Measurements from ENCODE around the gene HFE.

HFE gene

GRCh38 chr6:26087284-26088115 lies at the start of gene HFE:
Gene HFE, plus strand, starts transcription at chr6:26087429. Its CDS starts 12 bp downstream, at chr6:26087441.
- TF ChIP-seq HDGF (IDR thresholded peaks at IDR 0.05; ENCODE audit: borderline replicate concordance) (no peak), L3MBTL2 (conservative IDR thresholded peaks at IDR 0.05) (no peak), FOXA1 (IDR thresholded peaks at IDR 0.05) (no peak), NFRKB (IDR thresholded peaks at IDR 0.05) (no peak), FOXM1 (IDR thresholded peaks at IDR 0.05; ENCODE audit: borderline replicate concordance) (no peak), TARDBP (IDR thresholded peaks at IDR 0.05) (no peak), FOXK2 (IDR thresholded peaks at IDR 0.05) (no peak), BHLHE40 (IDR thresholded peaks at IDR 0.05; ENCODE audit: borderline replicate concordance) (no peak), LEF1 (IDR thresholded peaks at IDR 0.05; ENCODE audit: borderline replicate concordance) (no peak), ZNF384 (IDR thresholded peaks at IDR 0.05) (no peak), ARNT (IDR thresholded peaks at IDR 0.05) (no peak), SP1 (IDR thresholded peaks at IDR 0.05) (no peak), SUZ12 (IDR thresholded peaks at IDR 0.05) (no peak)
- TF ChIP-seq, protein P1, sequence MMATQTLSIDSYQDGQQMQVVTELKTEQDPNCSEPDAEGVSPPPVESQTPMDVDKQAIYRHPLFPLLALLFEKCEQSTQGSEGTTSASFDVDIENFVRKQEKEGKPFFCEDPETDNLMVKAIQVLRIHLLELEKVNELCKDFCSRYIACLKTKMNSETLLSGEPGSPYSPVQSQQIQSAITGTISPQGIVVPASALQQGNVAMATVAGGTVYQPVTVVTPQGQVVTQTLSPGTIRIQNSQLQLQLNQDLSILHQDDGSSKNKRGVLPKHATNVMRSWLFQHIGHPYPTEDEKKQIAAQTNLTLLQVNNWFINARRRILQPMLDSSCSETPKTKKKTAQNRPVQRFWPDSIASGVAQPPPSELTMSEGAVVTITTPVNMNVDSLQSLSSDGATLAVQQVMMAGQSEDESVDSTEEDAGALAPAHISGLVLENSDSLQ (IDR thresholded peaks at IDR 0.05), result no peak
- ChIA-PET POLR2A (no interaction called here), CTCF (no interaction called here)
- no peak for DNase-seq (ENCODE audit: extremely low spot score)

- ChIA-PET CTCF (no interaction called here), POLR2A (interaction anchor here (1.0 to 1.2 kb wide), 2 partner anchors 10 to 14 kb away, joined by 3 read pairs; a partner anchor contains a TSS)
- DNase-seq (ENCODE audit: extremely low spot score), result no peak
- TF ChIP-seq FOXM1 (IDR thresholded peaks at IDR 0.05; ENCODE audit: borderline replicate concordance) (no peak), NFRKB (IDR thresholded peaks at IDR 0.05) (no peak), ELF4 (IDR thresholded peaks at IDR 0.05) (no peak), BHLHE40 (IDR thresholded peaks at IDR 0.05; ENCODE audit: borderline replicate concordance) (no peak), FOXK2 (IDR thresholded peaks at IDR 0.05) (no peak), CTBP1 (IDR thresholded peaks at IDR 0.05; ENCODE audit: borderline replicate concordance) (no peak), ARNT (IDR thresholded peaks at IDR 0.05) (no peak), TARDBP (IDR thresholded peaks at IDR 0.05) (no peak), ZNF384 (IDR thresholded peaks at IDR 0.05) (no peak), SP1 (IDR thresholded peaks at IDR 0.05) (no peak), FOXA1 (IDR thresholded peaks at IDR 0.05) (no peak), L3MBTL2 (conservative IDR thresholded peaks at IDR 0.05) (no peak), HDGF (IDR thresholded peaks at IDR 0.05; ENCODE audit: borderline replicate concordance) (no peak), SUZ12 (IDR thresholded peaks at IDR 0.05) (no peak), LEF1 (IDR thresholded peaks at IDR 0.05; ENCODE audit: borderline replicate concordance) (no peak)
- TF ChIP-seq, protein P1 (IDR thresholded peaks at IDR 0.05), result no peak
These were observed 45.3 kb upstream of the HFE start for GRCh38 chr6:26041946-26042345.

GRCh38 chr6:26043384-26044139 lies 43.7 kb upstream of the HFE start:
- no peak for DNase-seq (ENCODE audit: extremely low spot score)
- TF ChIP-seq L3MBTL2 (conservative IDR thresholded peaks at IDR 0.05), result no peak
- TF ChIP-seq FOXK2 (IDR thresholded peaks at IDR 0.05), result no peak
- TF ChIP-seq ELF4 (IDR thresholded peaks at IDR 0.05), result no peak
- TF ChIP-seq TARDBP (IDR thresholded peaks at IDR 0.05), result no peak
- TF ChIP-seq BHLHE40 (IDR thresholded peaks at IDR 0.05; ENCODE audit: borderline replicate concordance), result no peak
- TF ChIP-seq SUZ12 (IDR thresholded peaks at IDR 0.05), result no peak
- no peak for TF ChIP-seq CTBP1 (IDR thresholded peaks at IDR 0.05; ENCODE audit: borderline replicate concordance)
- TF ChIP-seq, protein P1 (IDR thresholded peaks at IDR 0.05), result no peak
- no peak for TF ChIP-seq HDGF (IDR thresholded peaks at IDR 0.05; ENCODE audit: borderline replicate concordance)
- no peak for TF ChIP-seq NFRKB (IDR thresholded peaks at IDR 0.05)
- no peak for TF ChIP-seq FOXM1 (IDR thresholded peaks at IDR 0.05; ENCODE audit: borderline replicate concordance)
- TF ChIP-seq ARNT (IDR thresholded peaks at IDR 0.05), result no peak
- TF ChIP-seq SP1 (IDR thresholded peaks at IDR 0.05), result no peak
- TF ChIP-seq FOXA1 (IDR thresholded peaks at IDR 0.05), result no peak
- TF ChIP-seq ZNF384 (IDR thresholded peaks at IDR 0.05), result no peak
- no peak for TF ChIP-seq LEF1 (IDR thresholded peaks at IDR 0.05; ENCODE audit: borderline replicate concordance)
- CTCF ChIA-PET, result interaction anchor here (0.6 kb wide), 1 partner anchor 8 kb away, joined by 6 read pairs; no protein-coding TSS in a partner anchor
- POLR2A ChIA-PET, result interaction anchor here (2.0 kb wide), 1 partner anchor 12 kb away, joined by 10 read pairs; a partner anchor contains a TSS

DNA sequence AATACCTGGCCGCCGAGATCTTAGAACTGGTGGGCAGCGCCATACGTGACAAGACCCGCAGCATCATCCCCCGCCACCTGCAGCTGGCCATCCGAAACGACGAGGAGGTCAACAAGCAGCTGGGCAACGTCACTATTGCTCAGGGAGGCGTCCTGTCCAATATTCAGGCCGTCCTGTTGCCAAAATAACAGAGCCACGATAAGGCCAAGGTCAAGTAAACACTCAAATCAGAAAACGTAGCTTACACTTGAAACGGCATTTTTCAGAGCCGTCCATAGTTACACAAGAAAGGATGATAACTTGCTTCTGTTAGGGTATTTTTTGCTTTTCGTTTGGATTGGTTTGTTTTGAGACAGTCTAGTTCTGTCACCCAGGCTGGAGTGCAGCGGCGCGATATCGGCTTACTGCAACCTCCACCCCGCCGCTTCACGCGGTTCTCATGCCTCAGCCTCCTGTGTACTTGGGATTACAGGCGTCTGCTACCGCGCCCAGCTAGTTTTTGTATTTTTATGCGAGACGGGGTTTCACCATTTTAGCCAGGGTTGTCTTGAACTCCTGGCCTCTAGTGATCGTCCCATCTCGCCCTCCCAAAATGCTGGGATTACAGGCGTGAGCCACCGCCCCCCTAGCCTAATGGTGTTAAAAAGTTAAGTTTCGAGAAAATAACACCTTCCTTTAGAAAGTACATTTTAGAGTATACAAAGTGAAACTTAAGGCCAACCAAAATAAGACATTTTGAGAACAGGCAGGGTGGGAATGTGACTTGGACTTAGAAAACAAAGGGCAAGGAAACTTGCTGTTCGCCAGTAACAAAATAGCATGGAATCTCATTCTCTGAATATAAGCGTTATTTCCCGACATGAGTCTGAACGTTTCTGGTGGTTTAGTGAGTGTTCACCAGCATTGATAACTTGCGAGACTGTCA lies 42.8 kb upstream of the HFE start:
- no peak for DNase-seq (ENCODE audit: extremely low spot score)
- ChIA-PET CTCF (interaction anchor here (0.6 kb wide), 1 partner anchor 9 kb away, joined by 6 read pairs; no protein-coding TSS in a partner anchor), POLR2A (interaction anchor here (2.0 to 22.3 kb wide), 3 partner anchors 11 to 18 kb away, joined by 10 to 715 read pairs (median 11); a partner anchor contains a TSS)
- TF ChIP-seq LEF1 (IDR thresholded peaks at IDR 0.05; ENCODE audit: borderline replicate concordance), result no peak
- TF ChIP-seq SUZ12 (IDR thresholded peaks at IDR 0.05), result no peak
- no peak for TF ChIP-seq CTBP1 (IDR thresholded peaks at IDR 0.05; ENCODE audit: borderline replicate concordance)
- no peak for TF ChIP-seq ARNT (IDR thresholded peaks at IDR 0.05)
- no peak for TF ChIP-seq FOXK2 (IDR thresholded peaks at IDR 0.05)
- no peak for TF ChIP-seq ZNF384 (IDR thresholded peaks at IDR 0.05)
- no peak for TF ChIP-seq NFRKB (IDR thresholded peaks at IDR 0.05)
- TF ChIP-seq BHLHE40 (IDR thresholded peaks at IDR 0.05; ENCODE audit: borderline replicate concordance), result no peak
- TF ChIP-seq HDGF (IDR thresholded peaks at IDR 0.05; ENCODE audit: borderline replicate concordance), result no peak
- no peak for TF ChIP-seq FOXA1 (IDR thresholded peaks at IDR 0.05)
- no peak for TF ChIP-seq FOXM1 (IDR thresholded peaks at IDR 0.05; ENCODE audit: borderline replicate concordance)
- TF ChIP-seq, protein P1 (IDR thresholded peaks at IDR 0.05), result no peak
- TF ChIP-seq TARDBP (IDR thresholded peaks at IDR 0.05), result no peak
